IMR-90 (cell line): Measurements from ENCODE around the gene PAQR5. TPM values are rescaled to one million over a fixed set of nuclear protein-coding genes. Genes with fewer than 3 reads are reported as not detected.
A peak's percentile ranks its signal among the peaks of the same experiment; 100 is the strongest.

Experiments
- ATAC-seq: fragments of 200-7000 bp; cut with Tn5 transposase; 2 replicates; pipeline ENCODE4 v1.9.1; 2020; ENCODE audit warnings: low read depth, mild to moderate bottlenecking, moderate library complexity
- BruUV-seq: library from RNA; stranded (reverse); fragments of 400-500 nt; replicated peaks from 2 replicates; lab custom pipeline; 2021; lab: Mats Ljungman, UMichigan
- CTCF ChIA-PET: fragments of 300-600 bp; formaldehyde crosslinking; extraction: SDS; loops from one replicate; lab custom pipeline; 2021; ENCODE audit warnings: antibody characterized with exemption; lab: Yijun Ruan, JAX
- POLR2A ChIA-PET: fragments of 300-600 bp; sonication (Branson Sonifier 250); formaldehyde crosslinking; loops from one replicate; lab custom pipeline; 2022; ENCODE audit warnings: antibody characterized with exemption; ENCODE audit not compliant: unreplicated experiment; lab: Charles Lee
- DNase-seq: peaks from one replicate; pipeline ENCODE4 v3.0.0; 2013
- H2AFZ ChIP-seq: replicated peaks from 2 replicates; pipeline ENCODE3; 2013; ENCODE audit warnings: low read length, mild to moderate bottlenecking; ENCODE audit not compliant: poor library complexity
- H2AK5ac ChIP-seq: 2 replicates; pipeline ENCODE4 v1.6.1; 2013; ENCODE audit warnings: low read depth, low read length, inconsistent platforms
- H2AK9ac ChIP-seq: replicated peaks from 2 replicates; pipeline ENCODE3; 2013; ENCODE audit warnings: mild to moderate bottlenecking, low read depth, low read length, moderate library complexity; ENCODE audit not compliant: poor library complexity
- H2BK120ac ChIP-seq: 2 replicates; pipeline ENCODE4 v1.6.1; 2013; ENCODE audit warnings: low read depth, low read length, inconsistent platforms
- H2BK15ac ChIP-seq: 3 replicates; pipeline ENCODE4 v1.6.1; 2013; ENCODE audit warnings: low read depth, low read length, inconsistent platforms
- H2BK20ac ChIP-seq: 2 replicates; pipeline ENCODE4 v1.6.1; 2013; ENCODE audit warnings: low read depth, mild to moderate bottlenecking, inconsistent platforms, low read length, moderate library complexity
- H2BK5ac ChIP-seq: 2 replicates; pipeline ENCODE4 v1.6.1; 2013; ENCODE audit warnings: mild to moderate bottlenecking, low read depth, low read length, inconsistent platforms; ENCODE audit not compliant: poor library complexity, severe bottlenecking
- H3K14ac ChIP-seq: replicated peaks from 2 replicates; pipeline ENCODE4 v1.6.1; 2013; ENCODE audit warnings: low read depth, low read length, inconsistent platforms
- H3K18ac ChIP-seq: 2 replicates; pipeline ENCODE4 v1.6.1; 2013; ENCODE audit warnings: low read depth, low read length, control low read depth
- H3K23ac ChIP-seq: 2 replicates; pipeline ENCODE4 v1.6.1; 2013; ENCODE audit warnings: low read depth, low read length, inconsistent platforms
- H3K27ac ChIP-seq: 2 replicates; pipeline ENCODE4 v1.5.1; 2013; ENCODE audit warnings: mild to moderate bottlenecking, control low read depth, low read length; ENCODE audit not compliant: insufficient read depth
- H3K27me3 ChIP-seq: 2 replicates; pipeline ENCODE4 v1.6.1; 2013; ENCODE audit warnings: low read length; ENCODE audit not compliant: control insufficient read depth, insufficient read depth
- H3K36me3 ChIP-seq: 2 replicates; pipeline ENCODE4 v1.6.1; 2013; ENCODE audit warnings: low read length, mixed read lengths; ENCODE audit not compliant: control insufficient read depth, insufficient read depth
- H3K4ac ChIP-seq: 2 replicates; pipeline ENCODE4 v1.6.1; 2013; ENCODE audit warnings: low read depth, low read length, inconsistent platforms
- H3K4me1 ChIP-seq: 2 replicates; pipeline ENCODE4 v1.6.1; 2013; ENCODE audit warnings: low read length, mixed read lengths; ENCODE audit not compliant: control insufficient read depth, insufficient read depth
- H3K4me2 ChIP-seq: 2 replicates; pipeline ENCODE4 v1.6.1; 2013; ENCODE audit warnings: low read depth, mild to moderate bottlenecking, control low read depth, low read length, moderate library complexity
- H3K4me3 ChIP-seq: 2 replicates; pipeline ENCODE4 v1.5.1; 2013; ENCODE audit warnings: low read depth, mild to moderate bottlenecking, control low read depth, low read length, moderate library complexity; ENCODE audit not compliant: insufficient read depth
- H3K56ac ChIP-seq: 2 replicates; pipeline ENCODE4 v1.6.1; 2013; ENCODE audit warnings: low read length, inconsistent platforms; ENCODE audit not compliant: insufficient read depth; ENCODE audit errors: extremely low read depth
- H3K79me1 ChIP-seq, 2 experiments: 2 replicates each; pipeline ENCODE4 v1.6.1; 2013; ENCODE audit warnings: low read length in 2 of 2, inconsistent platforms in 1 of 2, low read depth in 1 of 2
- H3K9ac ChIP-seq: 2 replicates; pipeline ENCODE4 v1.6.1; 2013; ENCODE audit warnings: low read depth, low read length, control low read depth
- H3K9me1 ChIP-seq: 2 replicates; pipeline ENCODE4 v1.6.1; 2013; ENCODE audit warnings: low read length, inconsistent platforms; ENCODE audit not compliant: insufficient read depth
- H3K9me3 ChIP-seq: 2 replicates; pipeline ENCODE4 v1.6.1; 2013; ENCODE audit warnings: low read length; ENCODE audit not compliant: control insufficient read depth, insufficient read depth
- H4K20me1 ChIP-seq: 2 replicates; pipeline ENCODE4 v1.6.1; 2013; ENCODE audit warnings: low read length, inconsistent platforms; ENCODE audit not compliant: insufficient read depth
- H4K5ac ChIP-seq: 2 replicates; pipeline ENCODE4 v1.6.1; 2013; ENCODE audit warnings: mild to moderate bottlenecking, low read depth, low read length, control low read depth
- H4K8ac ChIP-seq, 2 experiments: 2 replicates each; pipeline ENCODE4 v1.6.1; 2013; ENCODE audit warnings: low read depth in 2 of 2, low read length in 2 of 2, control low read depth in 1 of 2, inconsistent platforms in 1 of 2
- H4K91ac ChIP-seq: 2 replicates; pipeline ENCODE4 v1.6.1; 2013; ENCODE audit warnings: low read depth, low read length, inconsistent platforms; ENCODE audit not compliant: insufficient read depth
- CTCF ChIP-seq: conservative IDR thresholded peaks from 2 replicates; pipeline ENCODE4 v1.5.1; 2012; ENCODE audit warnings: mild to moderate bottlenecking, low read depth, low read length, improper control_type of control experiment
- SMC3 ChIP-seq: fragments of 150-350 bp; IDR thresholded peaks from 2 replicates; pipeline ENCODE4 v1.6.1; 2016; ENCODE audit warnings: low read depth, mild to moderate bottlenecking, antibody characterized with exemption, low read length, moderate library complexity
- WGBS, 2 experiments: methylation state at CpG; one replicate each; pipeline versions ENCODE4 v1.1.5 to v1.1.7; 2013; ENCODE audit warnings: missing lambda C conversion rate in 2 of 2; ENCODE audit not compliant: insufficient read length in 1 of 2; ENCODE audit errors: extremely low coverage in 2 of 2; 5-methylcytosine and 5-hydroxymethylcytosine counted together
- dilution Hi-C: fragments of 300-500 bp; cut with HindIII; formaldehyde crosslinking; loops from one replicate; pipeline ENCODE4 v1.14.3; 2018; ENCODE audit warnings: low sequenced_read_pairs; ENCODE audit not compliant: unreplicated experiment
- in situ Hi-C: fragments of 300-500 bp; cut with MboI; formaldehyde crosslinking; loops from 3 replicates; pipeline ENCODE4 v1.14.3; 2019; ENCODE audit warnings: low sequenced_read_pairs, inconsistent platforms, mixed read lengths
- intact Hi-C: fragments of 100-400 bp; cut with micrococcal nuclease; formaldehyde crosslinking; loops from 2 replicates; pipeline ENCODE4 v1.10.0; 2022
- polyA plus RNA-seq, 3 experiments: library from polyadenylated mRNA; depleted of rRNA; stranded (reverse); fragments of >200 nt; gene quantifications; 2 replicates each; pipeline ENCODE4 v1.2.3, GENCODE V29; 2012; ENCODE audit warnings: low replicate concordance in 1 of 3
- total RNA-seq: library from RNA; depleted of rRNA; stranded (reverse); fragments of >200 nt; gene quantifications from 2 replicates; pipeline ENCODE4 v1.2.3, GENCODE V29; 2012

PAQR5 gene
- total and polyA plus RNA-seq, 2 of the 4 experiments (the other 2 are of a cell fraction) = 2.3 to 2.7 TPM

GRCh38 chr15:69303337-69304181 is 4.8 kb downstream of the PAQR5 start:
- Histone ChIP-seq H3K4me2 (no peak overlapping the region), H3K27me3 (peaks cover 12% of the 10 kb centered on the region; the same call in 1 of the 2 replicates), H4K91ac (peak overlapping the region; percentile 86), H3K56ac (peak overlapping the region; percentile 58), H2BK120ac (peak overlapping the region; percentile 96), H3K14ac (peak overlapping the region; percentile 90), H3K9me3 (no peaks in the 10 kb centered on the region), H3K4me1 (peaks cover 25% of the 10 kb centered on the region), H2AFZ (peak overlapping the region; percentile 88), H4K8ac (peak overlapping the region; percentile 29 to 87), H3K27ac (peak overlapping the region; percentile 59), H3K23ac (peak overlapping the region; percentile 77; the same call in 1 of the 2 replicates), H4K5ac (peak overlapping the region; percentile 14; the same call in 1 of the 2 replicates), H2AK9ac (peak overlapping the region; percentile 73), H2BK15ac (peak overlapping the region; percentile 68; the same call in 2 of the 3 replicates), H3K4ac (peak overlapping the region; percentile 86), H3K4me3 (no peak overlapping the region), H3K36me3 (no peaks in the 10 kb centered on the region), H2BK20ac (peak overlapping the region; percentile 93), H3K9me1 (peaks cover 18% of the 10 kb centered on the region), H2AK5ac (peak overlapping the region; percentile 76), H3K18ac (peak overlapping the region; percentile 22; the same call in 1 of the 2 replicates), H3K79me1 (0 out of 4 replicates have a peak, but pooled peaks cover 0 to 8% of the 10 kb centered on the region in 2 experiments), H2BK5ac (peak overlapping the region; percentile 97), H3K9ac (no peak overlapping the region), H4K20me1 (no peaks in the 10 kb centered on the region; the same call in 1 of the 2 replicates)
- WGBS, 2 experiments = 80% methylated on average over 1 of the region's 6 CpGs; no CpG with 5 or more reads in 1 of the 2 experiments
- dilution Hi-C loops (no loop called here), intact Hi-C loops (loop anchor here (1.0 kb wide), 1 partner anchor 91 kb away; no protein-coding TSS in a partner anchor), in situ Hi-C loops (no loop called here)
- TF ChIP-seq SMC3 = no peak
- peak; percentile 34 for TF ChIP-seq CTCF
- DNase-seq (peak; percentile 55), ATAC-seq (no peak; the same call in 1 of the 2 replicates)
- CTCF ChIA-PET = interaction anchor here (0.5 to 0.7 kb wide), 2 partner anchors 66 to 1377 kb away, joined by 3 to 4 read pairs; no protein-coding TSS in a partner anchor
- no TSS peak for BruUV-seq
- POLR2A ChIA-PET = interaction anchor here (0.6 kb wide), 2 partner anchors 90 to 111 kb away, joined by 3 to 4 read pairs; partner anchors contain the start of gene KIF23
